Muscle layer of duodenum (tissue), 2 donors: ENCODE results near the gene POLA1.

Source experiments
- H3K27ac ChIP-seq: one replicate; pipeline ENCODE4 v1.7.0; 2013; ENCODE audit warnings: mild to moderate bottlenecking, low read length
- H3K27me3 ChIP-seq: one replicate; pipeline ENCODE4 v1.7.0; 2013; ENCODE audit warnings: low read depth, mild to moderate bottlenecking, control low read depth, low read length
- H3K36me3 ChIP-seq, 2 donors: one replicate each; pipeline ENCODE4 v1.7.0; 2013; ENCODE audit warnings: low read length in 2 of 2, control low read depth in 1 of 2, mild to moderate bottlenecking in 1 of 2; ENCODE audit not compliant: insufficient read depth in 2 of 2, control insufficient read depth in 1 of 2
- H3K4me1 ChIP-seq, 2 donors: one replicate each; pipeline ENCODE4 v1.7.0; 2013; ENCODE audit warnings: low read length in 2 of 2, mild to moderate bottlenecking in 2 of 2, control low read depth in 1 of 2, moderate library complexity in 1 of 2; ENCODE audit not compliant: insufficient read depth in 2 of 2, control insufficient read depth in 1 of 2
- H3K4me3 ChIP-seq, 2 donors: one replicate each; pipeline ENCODE4 v1.7.0; 2013; ENCODE audit warnings: low read length in 2 of 2, low read depth in 1 of 2, mild to moderate bottlenecking in 1 of 2
- H3K9me3 ChIP-seq, 2 donors: one replicate each; pipeline ENCODE4 v1.7.0; 2013; ENCODE audit warnings: low read length in 2 of 2, control low read depth in 1 of 2, mild to moderate bottlenecking in 1 of 2; ENCODE audit not compliant: control insufficient read depth in 1 of 2
- donor health status: healthy.

Gene POLA1

DNA sequence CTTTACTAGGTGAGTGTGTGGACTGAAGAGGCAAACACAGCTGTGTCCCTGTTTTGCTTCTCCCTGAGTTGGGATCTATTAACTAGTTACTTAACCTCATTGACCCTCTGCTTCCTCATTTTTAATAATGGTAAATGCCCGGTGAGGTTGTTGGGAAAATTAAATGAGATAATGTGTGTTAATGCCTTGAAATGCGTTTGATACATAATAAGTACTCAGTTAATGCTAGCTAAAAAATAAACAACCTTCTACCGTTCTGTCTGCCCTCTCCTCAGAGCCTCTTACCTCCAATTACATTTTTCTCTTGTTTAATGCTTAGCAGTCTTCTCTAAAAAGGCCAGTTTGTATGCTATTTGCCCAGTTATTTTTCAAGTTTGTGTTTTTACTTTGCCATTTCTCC, 70.3 kb downstream of the POLA1 start:
- Histone ChIP-seq H3K27me3 (no peaks in the 10 kb centered on the region), H3K4me1 (no peaks in the 10 kb centered on the region), H3K9me3 (no peaks in the 10 kb centered on the region), H3K4me3 (no peak overlapping the region), H3K36me3 (peaks cover 0 to 5% of the 10 kb centered on the region in 2 donors), H3K27ac (no peak overlapping the region)

DNA sequence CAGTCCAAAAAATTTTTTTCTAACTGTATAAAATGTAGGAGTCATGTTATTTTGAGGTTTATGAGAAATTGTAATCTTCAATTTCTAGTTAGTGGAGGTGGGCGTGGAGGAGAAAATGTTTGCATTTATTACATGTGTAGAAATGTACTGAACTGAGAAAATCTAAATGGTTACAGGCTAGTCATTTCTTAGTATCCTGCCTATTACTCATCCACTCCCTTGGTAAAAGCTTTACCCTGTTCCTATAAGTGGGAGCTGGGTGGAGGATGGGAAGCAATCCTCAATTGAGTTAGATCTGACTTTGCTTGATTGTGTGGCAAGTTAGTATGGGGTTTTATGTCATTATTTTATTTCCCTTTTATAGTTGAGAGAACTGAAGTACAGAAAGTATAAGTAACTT, 73.8 kb downstream of the POLA1 start:
- H3K4me1 ChIP-seq = no peaks in the 10 kb centered on the region
- no peak overlapping the region for H3K4me3 ChIP-seq
- H3K27me3 ChIP-seq = no peaks in the 10 kb centered on the region
- no peaks in the 10 kb centered on the region for H3K9me3 ChIP-seq
- no peak overlapping the region for H3K27ac ChIP-seq
- H3K36me3 ChIP-seq = peaks cover 0 to 5% of the 10 kb centered on the region in 2 donors

DNA sequence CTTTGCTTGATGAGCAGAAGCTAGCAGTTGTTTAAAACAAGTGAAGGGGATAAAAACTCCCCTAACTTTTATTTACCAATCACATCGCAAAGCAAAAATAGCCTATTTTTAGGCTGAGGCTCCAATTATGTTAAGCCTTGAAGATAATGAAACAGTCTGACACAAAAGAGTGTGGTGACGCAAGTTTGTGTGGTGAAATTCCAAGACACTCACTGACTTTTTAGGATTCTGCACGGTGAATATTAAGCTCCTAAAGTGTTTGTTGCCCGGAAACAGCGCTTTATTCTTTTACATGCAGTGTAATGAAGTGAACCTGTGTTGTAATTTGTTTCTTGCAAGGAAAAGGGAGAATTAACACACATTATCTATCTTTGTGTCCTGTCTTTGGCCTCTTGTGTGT, 74.8 kb downstream of the POLA1 start:
- Histone ChIP-seq H3K4me1 (no peaks in the 10 kb centered on the region), H3K4me3 (no peak overlapping the region), H3K36me3 (peaks cover 0 to 5% of the 10 kb centered on the region in 2 donors), H3K27me3 (no peaks in the 10 kb centered on the region), H3K27ac (no peak overlapping the region), H3K9me3 (no peaks in the 10 kb centered on the region)

DNA sequence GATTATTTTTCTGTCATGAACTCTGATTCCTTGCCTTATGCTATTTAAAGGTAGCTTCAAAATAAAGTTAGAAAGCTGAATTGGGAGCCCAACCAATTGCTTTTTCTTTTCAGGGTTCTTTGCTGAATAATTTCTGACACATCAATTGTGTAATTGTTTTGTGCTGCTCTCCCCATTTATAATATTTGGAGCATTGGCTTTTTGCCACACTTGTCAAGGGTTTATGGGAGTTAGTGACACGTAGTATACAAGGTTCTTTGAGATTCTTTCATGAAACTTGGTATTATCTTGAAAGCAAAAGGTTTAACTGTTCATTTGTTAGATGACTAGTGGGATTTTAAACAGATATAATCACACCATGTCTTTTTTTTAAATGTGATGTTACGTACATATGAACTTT, 80.9 kb downstream of the POLA1 start:
- no peaks in the 10 kb centered on the region for H3K9me3 ChIP-seq
- H3K4me1 ChIP-seq = no peaks in the 10 kb centered on the region
- H3K4me3 ChIP-seq = no peak overlapping the region
- no peaks in the 10 kb centered on the region for H3K36me3 ChIP-seq
- no peak overlapping the region for H3K27ac ChIP-seq
- H3K27me3 ChIP-seq = no peaks in the 10 kb centered on the region

DNA sequence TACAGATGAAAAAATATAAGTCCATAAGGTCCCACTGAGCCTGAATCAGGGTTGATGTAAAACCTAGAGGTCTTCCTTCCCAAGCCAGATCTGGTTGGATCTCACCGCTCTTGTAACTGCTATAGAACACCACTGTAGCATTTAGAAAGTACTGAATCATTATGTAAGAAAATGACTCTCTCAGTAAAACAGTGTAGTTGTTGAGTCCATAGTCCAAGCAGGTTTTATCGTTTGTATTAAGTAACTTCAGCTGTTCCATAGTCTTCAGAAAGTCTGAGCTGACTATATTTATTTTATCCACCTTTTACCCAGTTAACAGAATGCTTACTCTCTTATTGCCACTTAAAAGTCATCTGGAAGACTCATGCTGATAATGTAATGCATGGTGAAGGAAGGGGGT, 82.2 kb downstream of the POLA1 start:
- H3K27ac ChIP-seq = no peak overlapping the region
- H3K9me3 ChIP-seq = no peaks in the 10 kb centered on the region
- H3K27me3 ChIP-seq = no peaks in the 10 kb centered on the region
- H3K36me3 ChIP-seq = no peaks in the 10 kb centered on the region
- H3K4me3 ChIP-seq = no peak overlapping the region
- no peaks in the 10 kb centered on the region for H3K4me1 ChIP-seq

DNA sequence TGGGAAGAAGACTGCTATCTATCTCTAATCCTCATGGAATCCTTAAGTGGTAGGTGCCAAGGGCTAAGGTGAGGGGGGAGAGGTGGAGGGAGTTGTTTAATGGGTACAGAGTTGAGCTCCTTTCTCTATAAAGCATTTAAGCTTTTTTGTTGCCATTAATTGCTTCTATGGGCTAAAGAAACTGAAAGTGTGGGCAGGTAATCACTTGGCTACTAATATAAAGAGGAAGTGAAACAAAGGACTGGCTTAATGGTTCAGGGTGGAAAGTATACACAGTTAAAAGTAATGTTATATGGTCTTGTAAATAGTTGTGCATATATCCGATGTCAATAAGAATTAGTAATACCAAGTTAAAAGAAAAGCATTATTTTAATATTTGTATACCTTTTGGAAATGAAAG, 83.9 kb downstream of the POLA1 start:
- Histone ChIP-seq H3K4me3 (no peak overlapping the region), H3K27ac (no peak overlapping the region), H3K4me1 (no peaks in the 10 kb centered on the region)

DNA sequence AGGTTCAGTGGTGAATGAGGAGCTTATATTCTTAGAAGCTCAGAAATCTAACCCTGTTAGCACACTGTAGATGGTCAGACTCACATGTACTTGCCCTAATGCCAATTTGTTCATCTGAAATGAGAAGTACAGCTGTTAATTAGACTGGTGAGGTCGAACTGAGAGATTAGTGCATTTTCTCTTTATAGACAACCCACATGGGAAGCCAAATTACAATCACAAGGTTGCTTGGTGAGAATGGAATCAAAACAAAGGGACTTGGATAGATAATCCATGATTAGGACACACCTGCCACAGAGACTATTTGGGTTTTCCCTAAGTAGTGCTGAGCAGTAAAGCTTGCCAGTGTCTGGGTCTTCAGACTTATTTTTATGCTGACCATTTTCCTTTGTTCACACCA, 88.3 kb downstream of the POLA1 start:
- H3K9me3 ChIP-seq = no peaks in the 10 kb centered on the region
- H3K4me3 ChIP-seq = no peak overlapping the region
- H3K27ac ChIP-seq = no peak overlapping the region
- H3K36me3 ChIP-seq = no peaks in the 10 kb centered on the region
- H3K4me1 ChIP-seq = no peaks in the 10 kb centered on the region
- H3K27me3 ChIP-seq = no peaks in the 10 kb centered on the region

More for the DNA sequence above, 83.9 kb downstream of the POLA1 start:
- H3K9me3 ChIP-seq = no peaks in the 10 kb centered on the region
- no peaks in the 10 kb centered on the region for H3K36me3 ChIP-seq
- H3K27me3 ChIP-seq = no peaks in the 10 kb centered on the region

DNA sequence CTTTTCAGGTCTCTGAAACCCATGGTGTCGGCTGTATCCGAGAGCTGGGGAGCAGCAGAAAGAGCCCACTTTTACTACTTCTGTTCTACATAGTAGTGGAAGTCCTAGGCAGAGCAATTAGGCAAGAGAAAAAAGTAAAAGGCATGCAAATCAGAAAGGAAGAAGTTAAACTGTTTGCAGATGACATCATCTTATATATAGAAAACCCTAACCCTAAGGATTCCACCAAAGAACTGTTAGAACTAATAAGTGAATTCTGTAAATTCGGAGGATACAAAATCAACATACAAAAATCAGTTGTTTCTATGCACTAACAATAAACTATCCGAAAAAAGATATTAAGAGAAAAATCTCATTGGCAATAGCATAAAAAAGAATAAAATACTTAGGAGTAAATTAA, 95.3 kb downstream of the POLA1 start:
- H3K4me3 ChIP-seq = no peak overlapping the region
- no peak overlapping the region for H3K27ac ChIP-seq
- H3K9me3 ChIP-seq = no peaks in the 10 kb centered on the region
- H3K36me3 ChIP-seq = no peaks in the 10 kb centered on the region
- no peaks in the 10 kb centered on the region for H3K27me3 ChIP-seq
- no peaks in the 10 kb centered on the region for H3K4me1 ChIP-seq

DNA sequence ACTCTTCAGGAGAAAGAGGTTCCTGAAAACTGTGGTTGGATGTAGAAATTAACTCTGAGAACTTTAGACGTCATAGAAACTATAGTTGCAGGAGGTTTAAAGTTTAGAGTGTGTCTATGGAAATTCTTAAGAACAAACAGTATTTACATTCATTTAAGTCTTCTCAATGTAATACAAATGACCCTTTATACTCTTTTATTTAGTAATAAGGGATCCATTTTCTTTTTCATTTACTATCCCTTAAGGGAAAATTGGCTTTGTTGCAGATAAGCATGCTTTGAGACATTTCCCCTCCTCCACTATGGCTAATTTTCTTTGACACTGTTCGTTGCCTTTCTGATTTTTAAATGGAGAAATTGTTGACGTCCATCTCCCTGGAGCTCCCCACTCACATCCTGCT, 96.4 kb downstream of the POLA1 start:
- Histone ChIP-seq H3K4me3 (no peak overlapping the region), H3K4me1 (no peaks in the 10 kb centered on the region), H3K27me3 (no peaks in the 10 kb centered on the region), H3K9me3 (no peaks in the 10 kb centered on the region), H3K36me3 (no peaks in the 10 kb centered on the region), H3K27ac (no peak overlapping the region)

DNA sequence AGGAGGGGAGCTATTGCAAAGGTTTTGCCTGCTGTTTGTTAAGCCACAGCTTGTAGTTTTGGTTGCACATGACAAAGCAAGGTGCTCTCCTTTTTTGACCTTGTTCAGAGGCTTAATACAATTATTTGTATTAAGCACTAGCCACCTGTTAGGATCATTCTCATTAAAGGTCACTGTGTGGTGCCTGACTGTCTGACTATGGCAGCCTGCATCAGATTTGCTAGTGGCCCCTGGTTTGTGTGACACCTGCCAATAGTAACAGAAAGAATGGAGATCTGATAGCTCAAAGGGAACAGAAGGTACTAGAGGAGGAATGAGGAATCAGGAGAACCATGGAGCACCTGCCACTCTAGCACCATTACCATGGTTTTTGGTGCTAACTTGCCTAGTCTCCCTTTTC, 102.5 kb downstream of the POLA1 start:
- no peaks in the 10 kb centered on the region for H3K27me3 ChIP-seq
- H3K4me3 ChIP-seq = no peak overlapping the region
- H3K4me1 ChIP-seq = peaks cover 0 to 6% of the 10 kb centered on the region in 2 donors
- H3K9me3 ChIP-seq = no peaks in the 10 kb centered on the region
- no peak overlapping the region for H3K27ac ChIP-seq
- H3K36me3 ChIP-seq = no peaks in the 10 kb centered on the region

DNA sequence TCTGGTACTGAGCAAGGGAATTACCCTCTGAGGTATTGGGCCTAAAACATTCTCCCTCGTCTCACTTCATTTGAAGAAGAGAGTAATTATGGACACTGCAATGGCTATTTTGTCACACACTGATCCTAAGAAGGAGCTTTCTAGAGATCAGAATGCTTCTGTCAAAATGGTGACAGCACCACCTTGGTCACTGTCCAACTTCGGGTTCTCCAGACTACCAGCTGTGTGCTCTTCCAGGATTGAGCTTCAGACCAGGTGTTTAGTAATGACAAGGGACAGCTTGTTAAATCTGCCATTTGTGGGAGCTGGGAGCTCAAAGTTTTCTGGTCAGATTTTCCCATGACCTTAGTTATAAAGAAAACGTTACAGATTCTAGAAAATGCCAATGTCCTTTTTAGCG, 105.4 kb downstream of the POLA1 start:
- no peak overlapping the region for H3K27ac ChIP-seq
- no peak overlapping the region for H3K4me3 ChIP-seq
- no peaks in the 10 kb centered on the region for H3K27me3 ChIP-seq
- peaks cover 0 to 6% of the 10 kb centered on the region in 2 donors for H3K4me1 ChIP-seq
- no peaks in the 10 kb centered on the region for H3K9me3 ChIP-seq
- no peaks in the 10 kb centered on the region for H3K36me3 ChIP-seq

DNA sequence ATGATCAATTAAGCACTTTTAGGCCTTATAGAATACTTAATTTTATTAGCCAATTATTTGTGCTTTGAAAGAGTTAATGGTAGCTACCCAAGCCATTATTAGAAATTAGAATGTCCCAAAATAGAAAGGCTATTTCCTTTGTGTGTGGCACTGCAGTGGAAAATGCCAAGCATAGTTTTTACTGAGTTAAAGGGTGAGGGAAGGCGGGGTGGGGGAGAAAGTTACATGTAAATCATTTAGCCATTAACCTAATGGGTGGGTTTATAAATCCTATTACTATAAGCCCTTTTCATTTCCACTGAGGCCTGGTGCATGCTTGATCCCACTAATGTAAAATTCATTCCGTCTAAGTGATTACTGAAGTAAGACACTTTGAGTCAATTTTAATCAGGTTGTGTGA, 105.8 kb downstream of the POLA1 start:
- Histone ChIP-seq H3K36me3 (no peaks in the 10 kb centered on the region), H3K27me3 (no peaks in the 10 kb centered on the region), H3K27ac (no peak overlapping the region), H3K4me3 (no peak overlapping the region), H3K4me1 (peaks cover 0 to 6% of the 10 kb centered on the region in 2 donors), H3K9me3 (no peaks in the 10 kb centered on the region)
